Panc1 (cell line): ENCODE measurements around the gene TMEM151A. TPM values are rescaled to one million over a fixed set of nuclear protein-coding genes. Genes with fewer than 3 reads are reported as not detected.

Source experiments
- ATAC-seq: fragments of 200-7000 bp; cut with Tn5 transposase; 2 replicates; pipeline ENCODE4 v1.9.1; 2020; ENCODE audit warnings: mild to moderate bottlenecking, moderate library complexity
- BruUV-seq: library from RNA; stranded (reverse); fragments of 400-500 nt; replicated peaks from 2 replicates; lab custom pipeline; 2021; lab: Mats Ljungman, UMichigan
- CTCF ChIA-PET: fragments of 300-600 bp; sonication (Branson Sonifier 250); formaldehyde crosslinking; loops from one replicate; lab custom pipeline; 2022; ENCODE audit warnings: antibody characterized with exemption; lab: Charles Lee
- POLR2A ChIA-PET: fragments of 300-600 bp; sonication (Branson Sonifier 250); formaldehyde crosslinking; loops from one replicate; lab custom pipeline; 2022; ENCODE audit warnings: antibody characterized with exemption; lab: Charles Lee
- DNase-seq: peaks from one replicate; pipeline ENCODE4 v3.0.0-alpha.2; 2010; ENCODE audit warnings: low read depth, low spot score
- H3K27ac ChIP-seq: 2 replicates; pipeline ENCODE4 v1.5.1; 2011; ENCODE audit warnings: mild to moderate bottlenecking, low read length, inconsistent platforms
- H3K27me3 ChIP-seq: fragments of 200-500 bp; sonication (Bioruptor generic); 2 replicates; pipeline ENCODE4 v1.6.0; 2014; ENCODE audit warnings: low read length, inconsistent platforms; ENCODE audit not compliant: control insufficient read depth, insufficient read depth
- H3K36me3 ChIP-seq: fragments of 200-500 bp; sonication (Bioruptor generic); 2 replicates; pipeline ENCODE4 v1.5.1; 2014; ENCODE audit warnings: inconsistent platforms, mild to moderate bottlenecking, low read length, moderate library complexity; ENCODE audit not compliant: control insufficient read depth, insufficient read depth
- H3K4me1 ChIP-seq: 2 replicates; pipeline ENCODE4 v1.5.1; 2011; ENCODE audit warnings: inconsistent platforms, mild to moderate bottlenecking, low read length, moderate library complexity; ENCODE audit not compliant: control insufficient read depth, insufficient read depth
- H3K4me3 ChIP-seq, 2 experiments: 2 replicates each; pipeline ENCODE4 v1.5.1; 2011 to 2012; ENCODE audit warnings: low read depth in 2 of 2, low read length in 2 of 2, mild to moderate bottlenecking in 2 of 2, inconsistent platforms in 1 of 2, moderate library complexity in 1 of 2
- H3K9me3 ChIP-seq: fragments of 200-500 bp; sonication (Bioruptor generic); 2 replicates; pipeline ENCODE4 v1.5.1; 2014; ENCODE audit warnings: low read depth, mild to moderate bottlenecking, inconsistent platforms, low read length, moderate library complexity; ENCODE audit not compliant: control insufficient read depth, insufficient read depth
- POLR2AphosphoS5 ChIP-seq: IDR thresholded peaks from 2 replicates; pipeline ENCODE4 v1.6.1; 2012; ENCODE audit warnings: mild to moderate bottlenecking, low read depth, low read length, moderate library complexity
- SIN3A ChIP-seq: IDR thresholded peaks from 2 replicates; pipeline ENCODE4 v1.6.1; 2012; ENCODE audit warnings: low read depth, mild to moderate bottlenecking, low read length, moderate library complexity, borderline replicate concordance; ENCODE audit not compliant: insufficient read depth
- TCF7L2 ChIP-seq: IDR thresholded peaks from 2 replicates; pipeline ENCODE4 v1.6.1; 2011; ENCODE audit warnings: mild to moderate bottlenecking, low read depth, low read length, inconsistent platforms
- in situ Hi-C: cut with HindIII; loops from 2 replicates; pipeline ENCODE4 v1.10.0; 2016; ENCODE audit warnings: low sequenced_read_pairs, low pct_unique_long_range_greater_than_20kb
- intact Hi-C: fragments of 100-400 bp; cut with micrococcal nuclease; formaldehyde crosslinking; loops from one replicate; pipeline ENCODE4 v1.10.0; 2022; ENCODE audit not compliant: unreplicated experiment
- total RNA-seq: library from RNA; stranded (reverse); gene quantifications from one replicate; pipeline ENCODE4 v1.2.1, GENCODE V29; 2021; ENCODE audit not compliant: unreplicated experiment
- TF ChIP-seq, protein P1 (sequence below), 2 experiments: IDR thresholded peaks; 2 replicates each; pipeline ENCODE4 v1.6.1; 2011 to 2012; ENCODE audit warnings: low read depth in 2 of 2, control low read depth in 1 of 2, low read length in 1 of 2, mild to moderate bottlenecking in 1 of 2, moderate library complexity in 1 of 2; ENCODE audit not compliant: insufficient read depth in 1 of 2
- TF ChIP-seq, protein P2 (sequence below): fragments of 450-650 bp; IDR thresholded peaks from 2 replicates; pipeline ENCODE4 v1.5.1; 2017; ENCODE audit warnings: mild to moderate bottlenecking

TMEM151A gene
- total RNA-seq, 1 experiment from 2014 or later = 11.0 TPM

DNA sequence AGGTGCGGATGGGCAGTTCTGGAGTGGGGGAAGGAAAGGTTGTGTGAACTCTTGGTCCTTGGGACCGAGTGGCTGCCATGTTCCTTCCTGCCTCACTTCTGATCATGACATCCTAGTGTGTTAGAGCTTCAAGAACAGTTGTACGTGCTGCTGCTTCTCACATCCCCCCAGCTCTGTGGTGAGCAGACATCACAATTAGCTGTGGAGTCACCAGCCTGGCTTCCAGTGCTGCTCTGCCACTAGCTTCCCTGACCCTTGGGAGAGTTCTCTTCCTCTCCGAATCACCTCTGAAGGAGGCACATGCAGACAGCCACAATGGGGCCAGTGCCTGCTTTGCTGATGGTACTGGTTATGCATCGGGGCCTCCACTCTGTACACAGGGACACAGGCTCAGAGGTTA is 29.5 kb upstream of the TMEM151A start:
- no peak overlapping the region for H3K27ac ChIP-seq
- peaks cover 16% of the 10 kb centered on the region for H3K4me1 ChIP-seq
- no peaks in the 10 kb centered on the region for H3K9me3 ChIP-seq
- intact Hi-C loops = no loop called here
- in situ Hi-C loops = no loop called here
- ChIA-PET CTCF (interaction anchor here (0.6 kb wide), 1 partner anchor 436 kb away, joined by 3 read pairs; no protein-coding TSS in a partner anchor), POLR2A (no interaction called here)
- DNase-seq = no peak
- H3K36me3 ChIP-seq = 0 out of 2 replicates have a peak, but pooled peaks cover 4% of the 10 kb centered on the region
- TF ChIP-seq SIN3A (no peak), TCF7L2 (no peak), POLR2AphosphoS5 (no peak)
- TF ChIP-seq, protein P1, sequence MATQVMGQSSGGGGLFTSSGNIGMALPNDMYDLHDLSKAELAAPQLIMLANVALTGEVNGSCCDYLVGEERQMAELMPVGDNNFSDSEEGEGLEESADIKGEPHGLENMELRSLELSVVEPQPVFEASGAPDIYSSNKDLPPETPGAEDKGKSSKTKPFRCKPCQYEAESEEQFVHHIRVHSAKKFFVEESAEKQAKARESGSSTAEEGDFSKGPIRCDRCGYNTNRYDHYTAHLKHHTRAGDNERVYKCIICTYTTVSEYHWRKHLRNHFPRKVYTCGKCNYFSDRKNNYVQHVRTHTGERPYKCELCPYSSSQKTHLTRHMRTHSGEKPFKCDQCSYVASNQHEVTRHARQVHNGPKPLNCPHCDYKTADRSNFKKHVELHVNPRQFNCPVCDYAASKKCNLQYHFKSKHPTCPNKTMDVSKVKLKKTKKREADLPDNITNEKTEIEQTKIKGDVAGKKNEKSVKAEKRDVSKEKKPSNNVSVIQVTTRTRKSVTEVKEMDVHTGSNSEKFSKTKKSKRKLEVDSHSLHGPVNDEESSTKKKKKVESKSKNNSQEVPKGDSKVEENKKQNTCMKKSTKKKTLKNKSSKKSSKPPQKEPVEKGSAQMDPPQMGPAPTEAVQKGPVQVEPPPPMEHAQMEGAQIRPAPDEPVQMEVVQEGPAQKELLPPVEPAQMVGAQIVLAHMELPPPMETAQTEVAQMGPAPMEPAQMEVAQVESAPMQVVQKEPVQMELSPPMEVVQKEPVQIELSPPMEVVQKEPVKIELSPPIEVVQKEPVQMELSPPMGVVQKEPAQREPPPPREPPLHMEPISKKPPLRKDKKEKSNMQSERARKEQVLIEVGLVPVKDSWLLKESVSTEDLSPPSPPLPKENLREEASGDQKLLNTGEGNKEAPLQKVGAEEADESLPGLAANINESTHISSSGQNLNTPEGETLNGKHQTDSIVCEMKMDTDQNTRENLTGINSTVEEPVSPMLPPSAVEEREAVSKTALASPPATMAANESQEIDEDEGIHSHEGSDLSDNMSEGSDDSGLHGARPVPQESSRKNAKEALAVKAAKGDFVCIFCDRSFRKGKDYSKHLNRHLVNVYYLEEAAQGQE (IDR thresholded peaks at IDR 0.05; ENCODE audit: insufficient read depth in 1 of 2, low read depth in 2 of 2, low read length in 1 of 2) = no peak
- TF ChIP-seq, protein P2, sequence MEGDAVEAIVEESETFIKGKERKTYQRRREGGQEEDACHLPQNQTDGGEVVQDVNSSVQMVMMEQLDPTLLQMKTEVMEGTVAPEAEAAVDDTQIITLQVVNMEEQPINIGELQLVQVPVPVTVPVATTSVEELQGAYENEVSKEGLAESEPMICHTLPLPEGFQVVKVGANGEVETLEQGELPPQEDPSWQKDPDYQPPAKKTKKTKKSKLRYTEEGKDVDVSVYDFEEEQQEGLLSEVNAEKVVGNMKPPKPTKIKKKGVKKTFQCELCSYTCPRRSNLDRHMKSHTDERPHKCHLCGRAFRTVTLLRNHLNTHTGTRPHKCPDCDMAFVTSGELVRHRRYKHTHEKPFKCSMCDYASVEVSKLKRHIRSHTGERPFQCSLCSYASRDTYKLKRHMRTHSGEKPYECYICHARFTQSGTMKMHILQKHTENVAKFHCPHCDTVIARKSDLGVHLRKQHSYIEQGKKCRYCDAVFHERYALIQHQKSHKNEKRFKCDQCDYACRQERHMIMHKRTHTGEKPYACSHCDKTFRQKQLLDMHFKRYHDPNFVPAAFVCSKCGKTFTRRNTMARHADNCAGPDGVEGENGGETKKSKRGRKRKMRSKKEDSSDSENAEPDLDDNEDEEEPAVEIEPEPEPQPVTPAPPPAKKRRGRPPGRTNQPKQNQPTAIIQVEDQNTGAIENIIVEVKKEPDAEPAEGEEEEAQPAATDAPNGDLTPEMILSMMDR = no peak
- H3K4me3 ChIP-seq = no peak overlapping the region
- ATAC-seq = no peak
- BruUV-seq = no TSS peak
- no peaks in the 10 kb centered on the region for H3K27me3 ChIP-seq

DNA sequence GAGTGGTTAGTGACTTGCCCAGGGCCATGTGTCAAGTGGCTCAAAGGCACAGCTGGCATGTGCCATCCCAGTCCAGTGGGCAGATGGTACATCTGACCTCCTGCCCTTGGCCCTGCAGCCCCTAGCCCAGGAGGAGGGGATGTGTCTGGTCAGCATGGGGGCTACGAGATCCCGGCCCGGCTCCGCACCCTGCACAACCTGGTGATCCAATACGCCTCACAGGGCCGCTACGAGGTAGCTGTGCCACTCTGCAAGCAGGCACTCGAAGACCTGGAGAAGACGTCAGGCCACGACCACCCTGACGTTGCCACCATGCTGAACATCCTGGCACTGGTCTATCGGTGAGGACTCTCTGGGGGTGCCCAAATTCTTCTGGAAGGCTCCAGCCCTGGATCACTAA is 29.0 kb upstream of the TMEM151A start:
- no peaks in the 10 kb centered on the region for H3K9me3 ChIP-seq
- peaks cover 16% of the 10 kb centered on the region for H3K4me1 ChIP-seq
- no peak for TF ChIP-seq TCF7L2
- TF ChIP-seq SIN3A = no peak
- TF ChIP-seq POLR2AphosphoS5 = no peak
- TF ChIP-seq, protein P1 (IDR thresholded peaks at IDR 0.05; ENCODE audit: insufficient read depth in 1 of 2, low read depth in 2 of 2, low read length in 1 of 2) = no peak
- TF ChIP-seq, protein P2 = no peak
- no peaks in the 10 kb centered on the region for H3K27me3 ChIP-seq
- DNase-seq = no peak
- 0 out of 2 replicates have a peak, but pooled peaks cover 4% of the 10 kb centered on the region for H3K36me3 ChIP-seq
- POLR2A ChIA-PET = no interaction called here
- no peak for ATAC-seq
- no peak overlapping the region for H3K27ac ChIP-seq
- in situ Hi-C loops (no loop called here), intact Hi-C loops (no loop called here)
- no peak overlapping the region for H3K4me3 ChIP-seq
- no TSS peak for BruUV-seq
- CTCF ChIA-PET = interaction anchor here (0.6 kb wide), 1 partner anchor 436 kb away, joined by 3 read pairs; no protein-coding TSS in a partner anchor
